K562 (cell line): Measurements from ENCODE around the gene GALNT7. TPM values are rescaled to one million over a fixed set of nuclear protein-coding genes. Genes with fewer than 3 reads are reported as not detected.

Source experiments
- BCL6 ChIP-seq: fragments of 250-450 bp; sonication (Bioruptor Pico); IDR thresholded peaks from 2 replicates; pipeline ENCODE4 v1.4.0; 2020
- BDP1 ChIP-seq: IDR thresholded peaks from 3 replicates; pipeline ENCODE4 v1.6.1; 2011; ENCODE audit not compliant: insufficient read length, insufficient read depth
- BRD9 ChIP-seq: fragments of 450-650 bp; IDR thresholded peaks from 2 replicates; pipeline ENCODE4 v1.6.1; 2018; ENCODE audit warnings: low read depth; ENCODE audit not compliant: partially characterized antibody
- CBX1 ChIP-seq: sonication (generic); IDR thresholded peaks from 2 replicates; pipeline ENCODE4 v1.6.1; 2016; ENCODE audit warnings: antibody characterized with exemption, low read depth, mild to moderate bottlenecking
- EWSR1 ChIP-seq: fragments of 450-650 bp; IDR thresholded peaks from 2 replicates; pipeline ENCODE4 v1.6.1; 2018; ENCODE audit warnings: borderline replicate concordance, mild to moderate bottlenecking, low read depth, moderate library complexity; ENCODE audit not compliant: partially characterized antibody
- FOXJ3 ChIP-seq: sonication (generic); formaldehyde crosslinking; IDR thresholded peaks from 2 replicates; pipeline ENCODE4 v1.4.0; 2020; ENCODE audit warnings: mild to moderate bottlenecking, missing genetic modification reagents
- HDAC8 ChIP-seq: fragments of 450-650 bp; IDR thresholded peaks from 2 replicates; pipeline ENCODE4 v1.6.1; 2016; ENCODE audit warnings: mild to moderate bottlenecking, missing genetic modification characterization, moderate library complexity, missing compliant biosample characterization
- IRF1 ChIP-seq: sonication (generic); formaldehyde crosslinking; IDR thresholded peaks from 2 replicates; pipeline ENCODE4 v1.8.0; 2022; ENCODE audit warnings: missing genetic modification reagents, mild to moderate bottlenecking, borderline replicate concordance
- LCOR ChIP-seq: sonication (generic); formaldehyde crosslinking; IDR thresholded peaks from 2 replicates; pipeline ENCODE4 v1.8.0; 2022; ENCODE audit warnings: mild to moderate bottlenecking, missing genetic modification reagents
- MYC ChIP-seq, 2 experiments: fragments of 250-450 bp in 1 of 2; sonication (Bioruptor Pico) in 1 of 2; IDR thresholded peaks; 2 replicates each; pipeline versions ENCODE4 v1.5.1 to v1.6.1; 2012 to 2021; ENCODE audit warnings: low read depth in 2 of 2, borderline replicate concordance in 1 of 2, improper control_type of control experiment in 1 of 2, low read length in 1 of 2, mild to moderate bottlenecking in 1 of 2, moderate library complexity in 1 of 2
- NBN ChIP-seq: fragments of 450-650 bp; IDR thresholded peaks from 2 replicates; pipeline ENCODE4 v1.6.1; 2016; ENCODE audit warnings: low read depth, mild to moderate bottlenecking
- NFRKB ChIP-seq: fragments of 450-650 bp; IDR thresholded peaks from 2 replicates; pipeline ENCODE4 v1.6.1; 2016; ENCODE audit warnings: low read depth
- TCF7L2 ChIP-seq: fragments of 150-350 bp; IDR thresholded peaks from 2 replicates; pipeline ENCODE4 v1.6.1; 2016; ENCODE audit warnings: low read depth, mild to moderate bottlenecking, low read length, moderate library complexity
- TEAD1 ChIP-seq, 2 experiments: fragments of 450-650 bp in 1 of 2; sonication (generic) in 1 of 2; formaldehyde crosslinking; IDR thresholded peaks; 2 replicates each; pipeline versions ENCODE4 v1.4.0 to v1.8.0; 2020 to 2022; ENCODE audit warnings: mild to moderate bottlenecking in 2 of 2, missing genetic modification reagents in 1 of 2
- TEAD2 ChIP-seq: fragments of 450-650 bp; IDR thresholded peaks from 2 replicates; pipeline ENCODE4 v1.6.1; 2016; ENCODE audit warnings: missing genetic modification characterization, control low read depth, missing compliant biosample characterization
- ZNF146 ChIP-seq: IDR thresholded peaks from one replicate; pipeline ENCODE4 v1.6.1; 2018; ENCODE audit warnings: missing compliant biosample characterization; ENCODE audit not compliant: unreplicated experiment
- ZNF263 ChIP-seq: sonication (generic); formaldehyde crosslinking; IDR thresholded peaks from 2 replicates; pipeline ENCODE4 v1.8.0; 2022; ENCODE audit warnings: mild to moderate bottlenecking, missing genetic modification reagents, borderline replicate concordance
- ZNF316 ChIP-seq: fragments of 450-650 bp; IDR thresholded peaks from 2 replicates; pipeline ENCODE4 v1.6.1; 2016
- ZNF707 ChIP-seq: fragments of 250-450 bp; sonication (Bioruptor Pico); conservative IDR thresholded peaks from 2 replicates; pipeline ENCODE4 v1.8.0; 2022; ENCODE audit warnings: inconsistent platforms, mild to moderate bottlenecking, moderate library complexity
- polyA plus RNA-seq, 8 experiments: library from polyadenylated mRNA; depleted of rRNA in 4 of 8; stranded (reverse) in 5 of 8; unstranded in 3 of 8; fragments of >200 nt; fragmentation: Nextera tagmentation in 2 of 8; fragmentation: Illumina TruSeq in 1 of 8; extraction: Ambion mirVana in 2 of 8; extraction: Trizol in 1 of 8; gene quantifications; 2 replicates each; pipeline versions ENCODE4 v1.2.1 to v1.2.3, GENCODE V29; 2011 to 2014; ENCODE audit warnings: inconsistent platforms in 1 of 8, missing spikeins in 1 of 8
- total RNA-seq, 7 experiments: library from RNA; depleted of rRNA in 6 of 7; stranded (reverse); fragments of >200 nt in 6 of 7; fragmentation: Illumina TruSeq in 2 of 7; extraction: Trizol in 2 of 7; gene quantifications; 2 replicates each; pipeline versions ENCODE4 v1.2.1 to v1.2.3, GENCODE V29; 2011 to 2021; ENCODE audit warnings: low replicate concordance in 1 of 7
- TF ChIP-seq, protein P1 (sequence below): fragments of 450-650 bp; conservative IDR thresholded peaks from 2 replicates; pipeline ENCODE4 v1.6.1; 2016; ENCODE audit warnings: missing genetic modification characterization, low read depth, mild to moderate bottlenecking, control low read depth, missing compliant biosample characterization
- TF ChIP-seq, protein P2 (sequence below): sonication (generic); formaldehyde crosslinking; IDR thresholded peaks from 2 replicates; pipeline ENCODE4 v1.8.1; 2022; ENCODE audit warnings: missing genetic modification reagents
- TF ChIP-seq, protein P3 (sequence below): fragments of 450-650 bp; IDR thresholded peaks from 2 replicates; pipeline ENCODE4 v1.7.1; 2018; ENCODE audit warnings: mild to moderate bottlenecking, low read depth; ENCODE audit not compliant: partially characterized antibody

The GALNT7 gene
- total and polyA plus RNA-seq, 9 of the 15 experiments (the other 6 are each of a cell fraction or from before 2014, with no cell fraction given): 16.7 to 38.7 (median 31.1) TPM

GRCh38 chr4:173334085-173334890, 165.7 kb downstream of the GALNT7 start, which contains the start of gene HMGB2 (continued):
- TF ChIP-seq BRD9 (peak; percentile 87), NBN (no peak; the same call in none of the 2 replicates), CBX1 (peak; percentile 82), EWSR1 (no peak), ZNF146 (peak; percentile 8), IRF1 (CRISPR knock-in tag) (no peak), LCOR (CRISPR knock-in tag) (peak; percentile 99), BCL6 (CRISPR knock-in tag) (no peak), ZNF707 (CRISPR knock-in tag) (no peak), FOXJ3 (CRISPR knock-in tag) (no peak), MYC (IDR thresholded peaks at IDR 0.05; ENCODE audit: low read depth, low read length) (peak; percentile 86), MYC (CRISPR knock-in tag; IDR thresholded peaks at IDR 0.05; ENCODE audit: borderline replicate concordance, low read depth) (peak; percentile 67; the same call in 1 of the 2 replicates), NFRKB (peak; percentile 90), ZNF263 (CRISPR knock-in tag) (no peak), HDAC8 (tag) (no peak), ZNF316 (no peak), TEAD2 (no peak), TCF7L2 (no peak), BDP1 (no peak), TEAD1 (CRISPR knock-in tag; IDR thresholded peaks at IDR 0.05) (peak in 1 of 2 experiments; percentile 82; a peak in 1 of 4 replicates)
- TF ChIP-seq, protein P1, sequence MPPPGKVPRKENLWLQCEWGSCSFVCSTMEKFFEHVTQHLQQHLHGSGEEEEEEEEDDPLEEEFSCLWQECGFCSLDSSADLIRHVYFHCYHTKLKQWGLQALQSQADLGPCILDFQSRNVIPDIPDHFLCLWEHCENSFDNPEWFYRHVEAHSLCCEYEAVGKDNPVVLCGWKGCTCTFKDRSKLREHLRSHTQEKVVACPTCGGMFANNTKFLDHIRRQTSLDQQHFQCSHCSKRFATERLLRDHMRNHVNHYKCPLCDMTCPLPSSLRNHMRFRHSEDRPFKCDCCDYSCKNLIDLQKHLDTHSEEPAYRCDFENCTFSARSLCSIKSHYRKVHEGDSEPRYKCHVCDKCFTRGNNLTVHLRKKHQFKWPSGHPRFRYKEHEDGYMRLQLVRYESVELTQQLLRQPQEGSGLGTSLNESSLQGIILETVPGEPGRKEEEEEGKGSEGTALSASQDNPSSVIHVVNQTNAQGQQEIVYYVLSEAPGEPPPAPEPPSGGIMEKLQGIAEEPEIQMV (tag): peak; percentile 79
- TF ChIP-seq, protein P2, sequence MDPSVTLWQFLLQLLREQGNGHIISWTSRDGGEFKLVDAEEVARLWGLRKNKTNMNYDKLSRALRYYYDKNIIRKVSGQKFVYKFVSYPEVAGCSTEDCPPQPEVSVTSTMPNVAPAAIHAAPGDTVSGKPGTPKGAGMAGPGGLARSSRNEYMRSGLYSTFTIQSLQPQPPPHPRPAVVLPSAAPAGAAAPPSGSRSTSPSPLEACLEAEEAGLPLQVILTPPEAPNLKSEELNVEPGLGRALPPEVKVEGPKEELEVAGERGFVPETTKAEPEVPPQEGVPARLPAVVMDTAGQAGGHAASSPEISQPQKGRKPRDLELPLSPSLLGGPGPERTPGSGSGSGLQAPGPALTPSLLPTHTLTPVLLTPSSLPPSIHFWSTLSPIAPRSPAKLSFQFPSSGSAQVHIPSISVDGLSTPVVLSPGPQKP: no peak
- TF ChIP-seq, protein P3, sequence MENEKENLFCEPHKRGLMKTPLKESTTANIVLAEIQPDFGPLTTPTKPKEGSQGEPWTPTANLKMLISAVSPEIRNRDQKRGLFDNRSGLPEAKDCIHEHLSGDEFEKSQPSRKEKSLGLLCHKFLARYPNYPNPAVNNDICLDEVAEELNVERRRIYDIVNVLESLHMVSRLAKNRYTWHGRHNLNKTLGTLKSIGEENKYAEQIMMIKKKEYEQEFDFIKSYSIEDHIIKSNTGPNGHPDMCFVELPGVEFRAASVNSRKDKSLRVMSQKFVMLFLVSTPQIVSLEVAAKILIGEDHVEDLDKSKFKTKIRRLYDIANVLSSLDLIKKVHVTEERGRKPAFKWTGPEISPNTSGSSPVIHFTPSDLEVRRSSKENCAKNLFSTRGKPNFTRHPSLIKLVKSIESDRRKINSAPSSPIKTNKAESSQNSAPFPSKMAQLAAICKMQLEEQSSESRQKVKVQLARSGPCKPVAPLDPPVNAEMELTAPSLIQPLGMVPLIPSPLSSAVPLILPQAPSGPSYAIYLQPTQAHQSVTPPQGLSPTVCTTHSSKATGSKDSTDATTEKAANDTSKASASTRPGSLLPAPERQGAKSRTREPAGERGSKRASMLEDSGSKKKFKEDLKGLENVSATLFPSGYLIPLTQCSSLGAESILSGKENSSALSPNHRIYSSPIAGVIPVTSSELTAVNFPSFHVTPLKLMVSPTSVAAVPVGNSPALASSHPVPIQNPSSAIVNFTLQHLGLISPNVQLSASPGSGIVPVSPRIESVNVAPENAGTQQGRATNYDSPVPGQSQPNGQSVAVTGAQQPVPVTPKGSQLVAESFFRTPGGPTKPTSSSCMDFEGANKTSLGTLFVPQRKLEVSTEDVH: peak; percentile 86
